Measurements from ENCODE around the gene LY6G5B. TPM values are rescaled to one million over a fixed set of nuclear protein-coding genes. Genes with fewer than 3 reads are reported as not detected.
"Not testable (repeated sequence)": the region's sequence is repeated elsewhere in the genome, so short reads cannot be mapped to it uniquely, and the experiment has no call there.

The LY6G5B gene
- polyA plus RNA-seq, 1 of the 3 experiments (the other 2 are of a cell fraction), result 12.7 TPM

GRCh38 chr6:31708224-31708623, 38.4 kb downstream of the LY6G5B start (continued):
- TF ChIP-seq USF1 (IDR thresholded peaks at IDR 0.05; ENCODE audit: borderline replicate concordance, low read depth), result no peak
- TF ChIP-seq ZBTB33 (IDR thresholded peaks at IDR 0.05; ENCODE audit: borderline replicate concordance, low read depth), result no peak
- no peak for TF ChIP-seq RCOR1 (IDR thresholded peaks at IDR 0.05; ENCODE audit: low read length)
- no peak for TF ChIP-seq TCF12 (IDR thresholded peaks at IDR 0.05)
- TF ChIP-seq USF2 (IDR thresholded peaks at IDR 0.05; ENCODE audit: borderline replicate concordance, low read depth, low read length), result no peak
- TF ChIP-seq EP300 (IDR thresholded peaks at IDR 0.05; ENCODE audit: borderline replicate concordance in 1 of 2, low read depth in 1 of 2, low read length in 1 of 2), result no peak
- no peak for TF ChIP-seq SMC3 (IDR thresholded peaks at IDR 0.05; ENCODE audit: low read depth, low read length)

GRCh38 chr6:31709157-31709556, 39.4 kb downstream of the LY6G5B start:
- peaks cover 12% of the 10 kb centered on the region for H3F3A ChIP-seq (replicated peaks; ENCODE audit: insufficient read depth)
- H3K4me3 ChIP-seq (ENCODE audit: low read depth in 2 of 2, low read length in 1 of 2); H2AFZ ChIP-seq (ENCODE audit: low read depth); H3K9me2 ChIP-seq; H3K79me2 ChIP-seq (ENCODE audit: insufficient read depth); DNase-seq; H3K9me3 ChIP-seq; H3K27ac ChIP-seq (ENCODE audit: low read depth in 2 of 2, low read length in 1 of 2); H3K4me2 ChIP-seq; H3K9ac ChIP-seq; H3K36me3 ChIP-seq (replicated peaks in 1 of 2; ENCODE audit: control insufficient read depth in 1 of 2, insufficient read depth in 2 of 2, low read length in 1 of 2); H3K4me1 ChIP-seq (ENCODE audit: control insufficient read depth in 1 of 2, insufficient read depth in 2 of 2, low read depth in 1 of 2, low read length in 1 of 2); H3K27me3 ChIP-seq (ENCODE audit: insufficient read depth); H4K20me1 ChIP-seq (ENCODE audit: insufficient read depth): not testable (repeated sequence)
- whole genome bisulfite sequencing (ENCODE audit: low lambda C conversion rate), result 89% methylated on average over 11 of the region's 11 CpGs
- ChIA-PET CTCF (interaction anchor here (1.5 kb wide), 1 partner anchor 21 kb away, joined by 5 read pairs; the partner anchor contains the start of gene DDAH2), POLR2A (interaction anchor here (0.6 kb wide), 1 partner anchor 1096 kb away, joined by 3 read pairs; no protein-coding TSS in a partner anchor)

GRCh38 chr6:31710523-31711219, 40.9 kb downstream of the LY6G5B start:
- ChIA-PET CTCF (interaction anchor here (0.6 to 2.9 kb wide), 3 partner anchors 7 to 59 kb away, joined by 3 to 9 read pairs (median 6); partner anchors contain the start of gene ABHD16A), POLR2A (no interaction called here)
- Histone ChIP-seq H3K9me3 (no peaks in the 10 kb centered on the region), H2AFZ (ENCODE audit: low read depth) (no peak overlapping the region), H4K20me1 (ENCODE audit: insufficient read depth) (no peaks in the 10 kb centered on the region), H3K9ac (no peak overlapping the region), H3K9me2 (no peaks in the 10 kb centered on the region), H3K27ac (ENCODE audit: low read depth in 2 of 2, low read length in 1 of 2) (no peak overlapping the region), H3K4me3 (ENCODE audit: low read depth in 2 of 2, low read length in 1 of 2) (no peak overlapping the region), H3F3A (replicated peaks; ENCODE audit: insufficient read depth) (peaks cover 4% of the 10 kb centered on the region), H3K27me3 (ENCODE audit: insufficient read depth) (no peaks in the 10 kb centered on the region), H3K4me2 (no peak overlapping the region), H3K36me3 (replicated peaks in 1 of 2; ENCODE audit: control insufficient read depth in 1 of 2, insufficient read depth in 2 of 2, low read length in 1 of 2) (no peaks in the 10 kb centered on the region), H3K79me2 (ENCODE audit: insufficient read depth) (no peaks in the 10 kb centered on the region), H3K4me1 (ENCODE audit: control insufficient read depth in 1 of 2, insufficient read depth in 2 of 2, low read depth in 1 of 2, low read length in 1 of 2) (no peaks in the 10 kb centered on the region)
- TF ChIP-seq ZBTB33 (IDR thresholded peaks at IDR 0.05; ENCODE audit: borderline replicate concordance, low read depth), result no peak
- TF ChIP-seq FOXJ3 (CRISPR knock-in tag; IDR thresholded peaks at IDR 0.05), result no peak
- no peak for TF ChIP-seq IRF3 (IDR thresholded peaks at IDR 0.05; ENCODE audit: low read depth, low read length)
- TF ChIP-seq RXRA (IDR thresholded peaks at IDR 0.05; ENCODE audit: borderline replicate concordance, low read depth), result no peak
- no peak for TF ChIP-seq FOXM1 (IDR thresholded peaks at IDR 0.05; ENCODE audit: low read depth)
- no peak for TF ChIP-seq SIN3A (IDR thresholded peaks at IDR 0.05; ENCODE audit: borderline replicate concordance, low read depth, low read length)
- TF ChIP-seq GABPA (IDR thresholded peaks at IDR 0.05; ENCODE audit: low read depth), result no peak
- no peak for TF ChIP-seq MXI1 (IDR thresholded peaks at IDR 0.05; ENCODE audit: low read depth, low read length)
- TF ChIP-seq NFIC (IDR thresholded peaks at IDR 0.05; ENCODE audit: borderline replicate concordance), result no peak
- no peak for TF ChIP-seq EP300 (IDR thresholded peaks at IDR 0.05; ENCODE audit: borderline replicate concordance in 1 of 2, low read depth in 1 of 2, low read length in 1 of 2)
- DNase-seq, result no peak
- WGBS (ENCODE audit: low lambda C conversion rate), result 70% methylated on average over 5 of the region's 5 CpGs

All from SK-N-SH (cell line).